Breast epithelium (tissue), 3 donors: ENCODE measurements around the gene DPP9.

Source experiments
- POLR2A ChIP-seq: fragments of 450-650 bp; IDR thresholded peaks from one replicate; pipeline ENCODE4 v1.6.1; 2016; ENCODE audit warnings: antibody characterized with exemption, mild to moderate bottlenecking, moderate library complexity
- TF ChIP-seq, protein P1 (sequence below), 3 donors: fragments of 450-650 bp; IDR thresholded peaks; one replicate each; pipeline ENCODE4 v1.5.1; 2016 to 2017; ENCODE audit warnings: antibody characterized with exemption in 3 of 3, mild to moderate bottlenecking in 3 of 3, moderate library complexity in 3 of 3

DNA sequence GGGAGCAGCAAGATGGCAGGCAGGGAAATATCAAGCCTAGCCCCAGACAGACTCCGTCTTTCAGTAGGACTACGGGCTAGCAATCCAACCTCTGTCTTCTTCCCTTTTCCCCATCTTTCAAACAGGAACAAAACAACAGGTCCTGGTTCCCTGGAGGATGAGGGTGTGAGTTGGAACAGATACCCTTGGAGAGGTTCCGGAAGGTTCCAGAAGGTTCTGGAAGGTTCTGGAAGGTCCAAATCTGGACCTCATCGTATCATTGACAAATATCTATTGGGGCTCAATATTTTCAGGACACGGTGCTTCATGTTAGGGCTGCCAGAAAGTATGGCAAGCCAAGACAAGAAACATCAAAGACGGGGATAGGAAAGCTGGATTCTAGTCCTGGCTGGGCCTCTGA is 39.4 kb upstream of the DPP9 start:
- TF ChIP-seq, protein P1, sequence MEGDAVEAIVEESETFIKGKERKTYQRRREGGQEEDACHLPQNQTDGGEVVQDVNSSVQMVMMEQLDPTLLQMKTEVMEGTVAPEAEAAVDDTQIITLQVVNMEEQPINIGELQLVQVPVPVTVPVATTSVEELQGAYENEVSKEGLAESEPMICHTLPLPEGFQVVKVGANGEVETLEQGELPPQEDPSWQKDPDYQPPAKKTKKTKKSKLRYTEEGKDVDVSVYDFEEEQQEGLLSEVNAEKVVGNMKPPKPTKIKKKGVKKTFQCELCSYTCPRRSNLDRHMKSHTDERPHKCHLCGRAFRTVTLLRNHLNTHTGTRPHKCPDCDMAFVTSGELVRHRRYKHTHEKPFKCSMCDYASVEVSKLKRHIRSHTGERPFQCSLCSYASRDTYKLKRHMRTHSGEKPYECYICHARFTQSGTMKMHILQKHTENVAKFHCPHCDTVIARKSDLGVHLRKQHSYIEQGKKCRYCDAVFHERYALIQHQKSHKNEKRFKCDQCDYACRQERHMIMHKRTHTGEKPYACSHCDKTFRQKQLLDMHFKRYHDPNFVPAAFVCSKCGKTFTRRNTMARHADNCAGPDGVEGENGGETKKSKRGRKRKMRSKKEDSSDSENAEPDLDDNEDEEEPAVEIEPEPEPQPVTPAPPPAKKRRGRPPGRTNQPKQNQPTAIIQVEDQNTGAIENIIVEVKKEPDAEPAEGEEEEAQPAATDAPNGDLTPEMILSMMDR (IDR thresholded peaks at IDR 0.05), result no peak
- TF ChIP-seq POLR2A, result no peak
